Duodenal mucosa (tissue), 2 donors: ENCODE results near the gene CAPN9.

ENCODE experiments used
- H3K27ac ChIP-seq: one replicate; pipeline ENCODE4 v1.7.0; 2013; ENCODE audit warnings: low read depth, low read length
- H3K27me3 ChIP-seq, 2 donors: one replicate each; pipeline ENCODE4 v1.7.0; 2013; ENCODE audit warnings: low read length in 2 of 2, control low read depth in 1 of 2; ENCODE audit not compliant: insufficient read depth in 2 of 2, control insufficient read depth in 1 of 2
- H3K36me3 ChIP-seq, 2 donors: one replicate each; pipeline ENCODE4 v1.7.0; 2013; ENCODE audit warnings: low read length in 2 of 2, control low read depth in 1 of 2; ENCODE audit not compliant: insufficient read depth in 2 of 2, control insufficient read depth in 1 of 2
- H3K4me1 ChIP-seq, 2 donors: one replicate each; pipeline ENCODE4 v1.7.0; 2013; ENCODE audit warnings: low read length in 2 of 2, control low read depth in 1 of 2; ENCODE audit not compliant: insufficient read depth in 2 of 2, control insufficient read depth in 1 of 2
- H3K4me3 ChIP-seq, 2 donors: one replicate each; pipeline ENCODE4 v1.7.0; 2013; ENCODE audit warnings: low read length in 2 of 2, low read depth in 1 of 2
- H3K9ac ChIP-seq, 2 donors: one replicate each; pipeline ENCODE4 v1.7.0; 2013; ENCODE audit warnings: low read length in 2 of 2, low read depth in 1 of 2
- H3K9me3 ChIP-seq, 2 donors: one replicate each; pipeline ENCODE4 v1.7.0; 2013; ENCODE audit warnings: low read length in 2 of 2, control low read depth in 1 of 2; ENCODE audit not compliant: control insufficient read depth in 1 of 2

The CAPN9 gene

DNA sequence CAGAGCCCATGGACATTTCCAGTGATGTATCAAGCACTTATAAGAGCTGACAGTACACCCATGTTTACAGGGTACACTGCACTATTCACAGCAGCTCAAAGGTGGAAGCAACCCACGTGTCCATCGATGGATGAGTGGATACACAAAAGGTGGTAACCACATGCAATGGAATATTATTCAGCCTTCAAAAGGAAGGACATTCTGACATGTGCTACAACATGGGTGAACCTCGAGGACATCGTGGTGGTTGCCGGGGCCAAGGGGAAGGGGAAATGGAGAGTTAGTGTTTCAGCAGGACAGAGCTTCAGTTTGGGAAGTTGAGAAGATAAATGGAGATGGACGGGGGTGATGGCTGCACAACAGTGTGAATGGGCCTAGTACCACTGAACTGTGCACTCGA, 42.4 kb upstream of the CAPN9 start:
- Histone ChIP-seq H3K9ac (no peak overlapping the region), H3K4me1 (peaks cover 10 to 12% of the 10 kb centered on the region in 2 donors), H3K9me3 (no peaks in the 10 kb centered on the region), H3K27ac (no peak overlapping the region), H3K4me3 (no peak overlapping the region), H3K27me3 (no peaks in the 10 kb centered on the region), H3K36me3 (no peaks in the 10 kb centered on the region)

GRCh38 chr1:230705289-230706019, 41.7 kb upstream of the CAPN9 start:
- Histone ChIP-seq H3K4me1 (peaks cover 10 to 12% of the 10 kb centered on the region in 2 donors), H3K4me3 (no peak overlapping the region), H3K27ac (no peak overlapping the region), H3K36me3 (no peaks in the 10 kb centered on the region), H3K27me3 (no peaks in the 10 kb centered on the region), H3K9ac (no peak overlapping the region), H3K9me3 (no peaks in the 10 kb centered on the region)

GRCh38 chr1:230706020-230706699, 41.0 kb upstream of the CAPN9 start:
- no peaks in the 10 kb centered on the region for H3K9me3 ChIP-seq
- H3K27me3 ChIP-seq: no peaks in the 10 kb centered on the region
- H3K27ac ChIP-seq: no peak overlapping the region
- H3K9ac ChIP-seq: no peak overlapping the region
- H3K36me3 ChIP-seq: no peaks in the 10 kb centered on the region
- H3K4me3 ChIP-seq: no peak overlapping the region
- peaks cover 10 to 12% of the 10 kb centered on the region in 2 donors for H3K4me1 ChIP-seq

DNA sequence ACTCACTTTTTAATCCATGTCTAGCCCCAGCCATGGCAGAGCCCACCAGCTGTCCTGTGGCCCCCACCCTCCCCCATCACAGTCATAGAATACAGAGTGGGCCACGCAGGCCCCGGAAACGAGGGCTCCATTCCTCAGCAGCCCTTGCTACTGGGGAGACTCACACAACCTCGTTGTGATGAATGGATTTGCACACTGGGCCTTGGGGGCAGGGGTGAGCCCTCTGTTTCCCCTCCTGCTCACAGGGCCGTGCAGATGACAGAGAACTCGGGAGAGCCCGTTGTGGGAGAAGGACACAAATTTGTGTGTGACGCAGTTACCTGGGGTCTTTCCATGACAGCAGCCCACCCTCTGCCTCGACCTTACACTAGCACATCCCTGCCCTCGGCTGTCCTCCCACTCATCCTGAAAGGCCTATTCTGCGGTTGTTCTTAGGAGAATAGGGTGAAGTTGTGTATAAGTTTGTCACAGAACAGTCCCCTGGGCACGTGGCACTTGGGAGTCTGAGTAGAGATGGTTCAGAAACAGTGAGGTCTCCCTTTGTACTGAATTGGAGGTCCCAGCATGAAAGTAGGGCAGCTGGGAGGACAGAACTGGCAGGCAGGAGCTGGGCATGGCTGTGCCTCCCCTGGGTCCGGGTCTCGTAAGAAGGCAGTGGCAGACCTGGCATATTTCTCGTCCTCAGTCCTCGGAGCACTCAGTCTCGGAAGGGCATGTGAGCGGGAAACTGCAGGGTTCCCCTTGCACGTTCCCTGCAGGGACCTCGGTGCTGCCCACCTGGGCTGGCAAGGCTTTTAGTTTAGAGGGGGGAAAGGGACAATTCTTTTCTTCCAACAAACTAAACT, 40.1 kb upstream of the CAPN9 start:
- no peak overlapping the region for H3K9ac ChIP-seq
- H3K4me3 ChIP-seq: no peak overlapping the region

GRCh38 chr1:230707732-230708630, 39.2 kb upstream of the CAPN9 start:
- no peaks in the 10 kb centered on the region for H3K9me3 ChIP-seq
- no peak overlapping the region for H3K9ac ChIP-seq
- H3K4me3 ChIP-seq: no peak overlapping the region
- no peaks in the 10 kb centered on the region for H3K27me3 ChIP-seq
- H3K36me3 ChIP-seq: no peaks in the 10 kb centered on the region
- no peak overlapping the region for H3K27ac ChIP-seq
- peaks cover 10 to 12% of the 10 kb centered on the region in 2 donors for H3K4me1 ChIP-seq

More for the DNA sequence above, 40.1 kb upstream of the CAPN9 start:
- no peaks in the 10 kb centered on the region for H3K27me3 ChIP-seq
- H3K27ac ChIP-seq: no peak overlapping the region
- H3K4me1 ChIP-seq: peaks cover 10 to 12% of the 10 kb centered on the region in 2 donors
- H3K36me3 ChIP-seq: no peaks in the 10 kb centered on the region
- no peaks in the 10 kb centered on the region for H3K9me3 ChIP-seq

- Histone ChIP-seq H3K36me3 (no peaks in the 10 kb centered on the region), H3K4me3 (no peak overlapping the region), H3K9ac (no peak overlapping the region), H3K27ac (peak overlapping the region; percentile 11), H3K27me3 (no peaks in the 10 kb centered on the region), H3K9me3 (no peaks in the 10 kb centered on the region), H3K4me1 (peaks cover 15 to 16% of the 10 kb centered on the region in 2 donors)
These were observed 38.3 kb upstream of the CAPN9 start for GRCh38 chr1:230708631-230709580.

- H3K9ac ChIP-seq: no peak overlapping the region
- no peak overlapping the region for H3K27ac ChIP-seq
- H3K9me3 ChIP-seq: no peaks in the 10 kb centered on the region
- H3K36me3 ChIP-seq: no peaks in the 10 kb centered on the region
- no peak overlapping the region for H3K4me3 ChIP-seq
- H3K27me3 ChIP-seq: no peaks in the 10 kb centered on the region
- H3K4me1 ChIP-seq: peaks cover 24 to 26% of the 10 kb centered on the region in 2 donors
These were observed 37.3 kb upstream of the CAPN9 start for GRCh38 chr1:230709619-230710542.

DNA sequence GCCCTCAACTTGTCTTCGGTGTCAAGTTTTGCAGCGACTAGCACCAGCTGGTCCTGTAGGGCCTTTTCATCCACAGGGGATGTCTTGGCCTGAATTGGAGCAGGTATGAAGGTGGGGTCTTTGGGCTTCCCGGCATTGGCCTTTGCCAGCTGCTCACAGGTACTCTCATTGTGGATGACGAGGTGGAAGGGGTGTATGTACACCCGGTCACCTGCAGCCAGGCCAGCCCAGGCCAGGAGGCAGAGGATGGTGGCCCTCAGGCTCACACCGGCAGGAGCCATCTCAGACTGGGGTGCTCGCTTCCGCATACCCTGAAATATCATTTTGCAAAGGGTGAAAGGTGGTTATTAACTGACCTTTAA, 36.7 kb upstream of the CAPN9 start:
- H3K9ac ChIP-seq: no peak overlapping the region
- no peak overlapping the region for H3K27ac ChIP-seq
- no peaks in the 10 kb centered on the region for H3K36me3 ChIP-seq
- H3K4me1 ChIP-seq: peaks cover 24 to 26% of the 10 kb centered on the region in 2 donors
- H3K9me3 ChIP-seq: no peaks in the 10 kb centered on the region
- no peaks in the 10 kb centered on the region for H3K27me3 ChIP-seq
- no peak overlapping the region for H3K4me3 ChIP-seq
